SKM-1 (cell line): ENCODE results near the gene RIMS3.
A peak's percentile ranks its signal among the peaks of the same experiment; 100 is the strongest.

Experiments used
- DNase-seq: peaks from one replicate; lab custom pipeline; 2025; ENCODE audit not compliant: unreplicated experiment; lab: John Stamatoyannopoulos, UW

Gene RIMS3

DNA sequence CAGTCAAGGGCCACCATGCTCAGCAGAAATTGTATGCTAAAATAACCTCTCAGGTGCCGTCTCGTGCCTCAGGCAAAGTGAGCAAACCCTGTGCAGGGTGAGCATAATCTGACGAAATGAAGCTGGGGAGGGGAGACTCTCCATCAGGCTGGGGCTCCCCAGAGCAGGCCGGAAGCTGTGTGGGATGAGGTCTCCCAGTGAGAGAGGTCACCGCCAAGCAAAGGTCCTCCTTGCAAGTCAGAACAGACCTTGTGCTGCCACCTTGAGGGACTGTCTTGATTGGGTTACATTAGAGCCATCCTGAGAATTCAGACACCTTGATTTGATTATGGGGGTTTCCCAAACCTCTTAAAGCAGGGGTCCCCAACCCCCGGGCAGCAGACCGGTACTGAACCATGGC, 69.9 kb downstream of the RIMS3 start:
- no peak for DNase-seq

DNA sequence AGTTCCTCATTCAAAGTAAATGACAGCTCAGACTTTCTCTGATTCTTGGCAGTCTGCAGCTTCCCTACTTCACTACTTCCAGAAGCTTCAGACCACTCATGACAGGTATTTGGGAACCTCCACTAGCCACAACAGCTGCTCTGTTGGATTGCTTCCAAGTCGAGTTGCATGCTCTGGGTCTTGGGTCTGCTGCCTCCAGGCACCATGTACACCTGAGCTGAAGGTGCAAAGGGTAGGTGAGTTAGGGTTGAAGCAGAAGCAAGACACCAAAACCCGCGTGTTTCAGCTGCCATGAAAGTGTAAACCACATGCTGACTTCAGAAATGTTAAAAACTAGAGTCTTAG, 71.3 kb downstream of the RIMS3 start:
- DNase-seq: no peak

DNA sequence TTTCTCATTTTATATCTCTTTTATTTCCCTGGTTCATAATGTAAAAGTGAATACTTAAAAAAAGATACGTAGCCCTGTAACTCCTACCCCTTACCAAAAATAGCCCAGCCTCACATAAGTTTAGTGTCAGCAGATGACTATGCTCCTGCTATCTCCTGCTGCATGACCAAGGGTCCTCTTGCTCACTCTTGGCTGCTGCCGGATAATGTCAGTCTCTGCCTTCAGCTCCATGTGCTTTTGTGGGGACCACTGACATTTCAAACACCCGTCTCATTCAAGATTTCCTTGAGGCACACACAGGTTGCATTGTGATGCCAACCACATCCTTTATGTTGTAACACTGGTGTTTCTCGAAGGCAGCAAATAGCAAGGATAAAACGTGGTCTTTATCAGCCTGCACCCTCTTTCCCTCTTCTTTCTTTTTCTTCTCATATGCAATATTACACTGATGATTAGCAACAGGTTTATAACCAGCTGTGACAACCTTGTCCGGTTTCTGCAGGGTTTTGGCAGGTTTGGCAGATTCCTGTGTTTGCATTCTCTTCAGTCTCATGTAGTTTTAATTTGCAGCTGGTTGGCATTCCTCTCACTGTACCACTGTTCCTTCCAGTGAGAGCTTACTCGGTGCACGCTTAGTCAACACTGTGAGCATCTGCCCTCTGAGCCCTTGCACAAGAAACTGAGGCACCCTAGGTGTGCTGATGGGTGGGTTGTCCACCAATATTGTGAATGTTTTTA, 71.9 kb downstream of the RIMS3 start:
- no peak for DNase-seq

DNA sequence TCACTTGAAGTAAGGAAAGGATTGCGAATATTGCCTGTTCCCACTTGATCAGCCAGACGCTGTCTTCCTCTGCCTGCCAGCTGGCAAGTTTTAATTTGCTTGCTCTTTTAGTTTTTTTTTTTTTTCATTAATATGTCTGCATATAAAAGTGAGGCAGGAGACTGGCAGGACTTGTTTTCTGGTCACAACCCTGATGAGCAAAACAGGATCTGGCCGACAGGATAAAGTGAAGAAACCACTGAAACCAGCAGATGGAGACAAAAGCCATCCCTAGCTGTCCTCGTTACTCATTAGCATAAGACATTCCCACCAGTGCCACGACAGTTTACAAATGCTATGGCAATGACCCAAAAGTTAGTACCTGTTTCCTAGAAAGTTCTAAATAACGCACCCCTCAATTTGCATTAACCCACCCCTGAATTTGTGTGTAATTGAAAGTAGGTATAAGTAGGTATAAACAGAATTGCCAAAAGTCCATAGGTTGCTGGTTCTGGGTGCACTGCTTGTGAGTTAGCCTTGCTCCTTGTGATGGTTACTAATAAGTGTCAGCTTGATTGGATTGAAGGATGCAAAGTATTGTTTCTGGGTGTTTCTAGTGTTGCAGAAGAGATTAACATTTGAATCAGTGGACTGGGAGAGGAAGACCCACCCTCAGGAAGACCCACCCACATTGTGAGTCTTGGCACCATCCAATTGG, 73.2 kb downstream of the RIMS3 start:
- no peak for DNase-seq

DNA sequence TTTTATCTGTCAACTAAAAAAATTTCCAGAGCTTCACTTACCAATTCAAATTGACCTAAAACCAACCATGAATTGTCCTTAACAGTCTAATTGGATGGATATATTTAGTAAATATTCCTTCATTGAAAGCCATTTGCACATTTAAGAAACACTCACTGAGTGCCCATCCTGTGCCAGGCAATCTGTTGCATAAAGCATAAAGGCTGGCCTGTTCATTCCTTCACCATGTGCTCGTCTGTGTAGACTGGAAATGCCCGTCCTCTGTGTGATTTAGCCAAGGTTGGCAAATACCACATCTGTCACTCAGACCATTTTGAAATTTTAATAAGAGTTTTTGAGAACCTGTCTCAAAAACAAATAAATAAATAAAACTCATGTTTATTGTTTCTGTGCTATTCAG, 76.9 kb downstream of the RIMS3 start:
- no peak for DNase-seq

DNA sequence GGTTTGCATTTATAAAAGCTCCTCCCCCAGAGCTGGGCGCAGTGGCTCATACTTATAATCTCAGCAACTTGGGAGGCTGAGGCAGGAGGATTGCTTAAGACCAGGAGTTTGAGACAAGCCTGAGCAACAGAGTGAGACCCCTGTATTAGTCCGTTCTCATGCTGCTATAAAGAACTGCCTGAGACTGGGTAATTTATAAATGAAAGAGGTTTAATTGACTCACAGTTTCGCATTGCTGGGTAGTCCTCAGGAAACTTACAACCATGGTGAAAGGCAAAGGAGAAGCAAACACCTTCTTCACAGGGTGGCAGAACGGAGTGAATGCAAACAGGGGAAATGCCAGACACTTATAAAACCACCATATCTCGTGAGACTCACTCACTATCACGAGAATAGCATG, 81.5 kb downstream of the RIMS3 start:
- no peak for DNase-seq

DNA sequence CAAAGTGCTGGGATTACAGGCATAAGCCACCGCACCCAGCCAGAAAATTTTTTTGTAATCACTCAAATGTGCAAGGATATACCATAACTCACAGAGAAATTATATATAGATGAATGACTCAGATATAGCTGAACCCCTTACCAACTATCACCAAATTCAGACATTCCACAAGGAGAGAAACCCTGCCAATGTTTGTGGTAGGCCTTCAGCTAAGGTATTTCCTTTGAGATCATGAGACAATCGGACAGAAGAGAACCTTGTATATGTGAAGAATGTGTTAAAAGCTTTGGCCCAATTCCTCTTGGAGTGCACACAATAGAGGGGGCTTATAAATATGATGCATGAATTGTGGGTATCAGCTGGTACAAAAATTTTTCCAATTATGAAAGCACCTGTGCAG, 83.4 kb downstream of the RIMS3 start:
- no peak for DNase-seq

DNA sequence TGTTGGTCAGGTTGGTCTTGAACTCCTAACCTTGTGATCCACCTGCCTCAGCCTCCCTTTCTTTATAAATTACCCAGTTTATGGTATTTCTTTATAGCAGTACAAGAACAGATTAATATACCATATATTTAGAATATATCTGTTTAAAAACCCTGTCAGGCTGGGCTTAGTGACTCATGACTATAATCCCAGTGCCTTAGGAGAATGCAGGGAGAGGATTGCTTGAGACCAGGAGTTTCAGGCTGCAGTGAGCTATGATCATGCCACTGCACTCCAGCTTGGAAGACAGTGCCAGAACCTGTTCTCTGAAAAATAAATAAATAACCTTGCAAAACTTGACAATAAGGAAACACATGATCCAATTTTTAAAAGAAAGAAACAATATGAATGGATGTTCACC, 90.1 kb downstream of the RIMS3 start:
- DNase-seq: no peak

DNA sequence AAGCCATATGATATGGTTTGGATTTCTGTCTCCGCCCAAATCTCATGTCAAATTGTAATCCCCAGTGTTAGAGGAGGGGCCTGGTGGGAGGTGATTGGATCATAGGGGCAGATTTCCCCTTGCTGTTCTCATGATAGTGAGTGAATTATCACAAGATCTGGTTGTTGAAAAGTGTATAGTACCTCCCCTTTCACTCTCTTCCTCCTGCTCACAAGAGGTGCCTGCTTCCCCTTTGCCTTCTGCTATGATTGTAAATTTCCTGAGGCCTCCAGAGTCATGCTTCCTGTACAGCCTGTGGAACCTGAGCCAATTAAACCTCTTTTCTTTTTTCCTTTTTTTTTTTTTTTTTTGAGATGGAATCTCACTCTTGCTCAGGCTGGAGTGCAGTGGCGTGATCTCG, 90.7 kb downstream of the RIMS3 start:
- DNase-seq: peak; percentile 27
